GM21515 (cell line): ENCODE results near the gene TCF21.
"Not testable (repeated sequence)": the region's sequence is repeated elsewhere in the genome, so short reads cannot be mapped to it uniquely, and the experiment has no call there.

ENCODE experiments used
- ATAC-seq: cut with Tn5 transposase; IDR thresholded peaks from one replicate; pipeline ENCODE4 v1.9.1; 2021; ENCODE audit not compliant: unreplicated experiment

The TCF21 gene

GRCh38 chr6:133888929-133889556, at the start of gene TCF21:
Gene TCF21, plus strand, starts transcription at chr6:133889113. Its CDS starts 285 bp downstream, at chr6:133889398.
- ATAC-seq = no peak

- no peak for ATAC-seq
These were observed 47.7 kb upstream of the TCF21 start for GRCh38 chr6:133841176-133841575.

GRCh38 chr6:133843098-133843497, 45.8 kb upstream of the TCF21 start:
- ATAC-seq = no peak

GRCh38 chr6:133844709-133845108, 44.2 kb upstream of the TCF21 start:
- no peak for ATAC-seq

GRCh38 chr6:133854041-133854363, 34.9 kb upstream of the TCF21 start:
- ATAC-seq = no peak

- no peak for ATAC-seq
These were observed 34.3 kb upstream of the TCF21 start for GRCh38 chr6:133854364-133855275.

DNA sequence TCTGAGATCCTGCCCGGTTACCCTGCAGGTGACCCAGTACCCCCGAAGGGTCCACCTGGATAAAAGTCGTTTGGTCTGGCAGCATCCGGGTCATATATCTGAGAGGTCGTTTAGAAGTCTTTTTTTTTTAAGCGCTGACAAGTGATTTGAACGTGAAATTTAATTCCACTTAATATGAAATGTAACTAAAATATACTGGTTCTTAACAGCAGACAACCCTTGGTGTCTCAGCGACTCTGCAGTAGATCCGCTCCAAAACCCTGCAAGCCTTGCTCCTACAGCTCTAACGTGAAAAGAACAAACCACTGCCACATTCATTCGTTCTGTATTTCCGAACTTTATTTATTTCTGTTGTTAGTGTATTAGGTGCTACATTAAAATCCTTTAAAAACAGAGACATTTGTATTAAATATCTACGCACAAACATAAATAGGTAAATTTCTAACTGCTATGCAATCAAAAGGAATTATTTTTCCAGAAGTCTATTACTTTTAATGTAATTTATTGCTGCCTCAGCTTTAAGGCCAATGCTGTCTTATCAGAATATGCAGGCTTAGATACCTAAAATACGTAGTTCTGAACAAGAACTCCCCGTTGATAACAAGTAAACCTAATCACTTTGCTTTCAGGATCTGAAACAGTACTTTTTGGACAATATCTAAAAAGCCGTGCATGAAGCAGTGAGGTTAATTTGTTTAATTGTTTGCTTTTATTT, 33.5 kb upstream of the TCF21 start:
- no peak for ATAC-seq

- no peak for ATAC-seq
These were observed 32.9 kb upstream of the TCF21 start for GRCh38 chr6:133855991-133856370.

DNA sequence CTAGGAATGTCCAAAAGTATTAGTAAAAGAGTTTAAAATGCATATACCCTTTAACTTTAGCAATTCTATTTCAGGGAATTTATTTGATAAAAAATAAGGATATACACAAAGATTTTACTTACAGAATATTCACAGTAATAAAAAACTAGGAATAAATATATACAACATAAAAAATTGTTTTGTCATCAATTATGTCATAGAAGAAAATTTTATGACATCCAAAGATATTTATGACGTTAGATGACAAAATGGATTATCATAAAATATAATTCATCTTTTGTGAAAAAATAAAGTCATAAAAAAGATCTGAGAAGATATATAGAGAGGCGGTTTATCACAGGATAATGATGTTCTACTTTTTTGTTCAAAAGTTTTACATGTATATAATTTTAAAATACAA, 32.0 kb upstream of the TCF21 start:
- ATAC-seq = no peak

- ATAC-seq = no peak
These were observed 31.2 kb upstream of the TCF21 start for GRCh38 chr6:133857696-133858095.

DNA sequence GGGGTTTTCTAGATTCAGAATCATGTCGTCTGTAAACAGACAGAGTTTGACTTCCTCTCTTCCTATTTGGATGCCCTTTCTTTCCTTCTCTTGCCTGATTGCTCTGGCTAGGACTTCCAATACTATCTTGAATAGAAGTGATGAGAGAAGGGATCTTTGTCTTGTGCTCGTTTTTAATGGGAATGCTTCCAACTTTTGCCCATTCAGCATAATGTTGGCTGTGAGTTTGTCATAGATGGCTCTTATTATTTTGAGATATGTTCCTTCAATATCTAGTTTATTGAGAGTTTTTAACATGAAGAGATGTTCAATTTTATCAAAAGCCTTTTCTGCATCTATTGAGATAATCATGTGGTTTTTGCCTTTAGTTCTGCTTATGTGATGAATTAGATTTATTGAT, 27.6 kb upstream of the TCF21 start:
- ATAC-seq = not testable (repeated sequence)

- ATAC-seq = no peak
These were observed 25.7 kb upstream of the TCF21 start for GRCh38 chr6:133863228-133863627.

DNA sequence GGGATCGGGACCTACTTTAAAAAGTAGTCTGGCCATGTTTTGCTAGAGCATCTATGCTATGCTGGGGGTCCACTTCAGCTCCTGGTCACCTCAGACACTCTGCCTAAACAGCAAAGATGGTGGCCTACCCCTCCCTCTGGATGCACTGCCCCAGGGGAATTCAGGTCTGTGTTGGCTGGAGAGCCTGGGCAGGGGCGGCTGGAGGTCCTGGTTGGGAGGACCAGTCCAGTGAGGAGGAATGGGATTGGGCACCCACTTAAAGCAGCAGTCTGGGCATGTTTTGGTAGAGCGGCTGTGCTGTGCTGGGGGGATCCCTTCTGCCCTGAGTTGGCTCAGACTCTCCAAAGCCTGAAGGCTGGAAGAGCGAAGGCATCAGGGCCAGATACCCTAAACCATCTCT, 23.2 kb upstream of the TCF21 start:
- no peak for ATAC-seq

- no peak for ATAC-seq
These were observed 17.8 kb upstream of the TCF21 start for GRCh38 chr6:133871131-133871530.

- no peak for ATAC-seq
These were observed 15.4 kb upstream of the TCF21 start for GRCh38 chr6:133873538-133873937.

GRCh38 chr6:133877116-133877515, 11.8 kb upstream of the TCF21 start:
- no peak for ATAC-seq

DNA sequence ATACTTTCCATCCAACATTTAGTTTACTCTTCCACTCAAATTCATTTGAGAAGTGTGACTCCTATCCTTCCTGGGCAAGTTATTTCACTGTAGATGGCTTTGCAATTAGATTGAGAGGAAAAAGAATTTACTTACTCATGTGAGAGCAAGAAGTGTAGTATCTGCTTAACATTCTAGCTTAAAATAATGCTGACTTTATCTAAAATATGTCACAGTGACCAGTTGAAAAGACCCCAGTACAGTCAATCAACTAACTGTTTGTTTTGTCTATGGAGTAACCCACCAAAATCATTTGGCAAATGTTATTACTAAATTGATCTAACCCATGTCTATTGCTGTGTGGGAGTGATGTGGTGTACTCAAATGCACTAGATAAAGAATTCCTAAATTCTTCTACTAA, 8.9 kb upstream of the TCF21 start:
- ATAC-seq = no peak

DNA sequence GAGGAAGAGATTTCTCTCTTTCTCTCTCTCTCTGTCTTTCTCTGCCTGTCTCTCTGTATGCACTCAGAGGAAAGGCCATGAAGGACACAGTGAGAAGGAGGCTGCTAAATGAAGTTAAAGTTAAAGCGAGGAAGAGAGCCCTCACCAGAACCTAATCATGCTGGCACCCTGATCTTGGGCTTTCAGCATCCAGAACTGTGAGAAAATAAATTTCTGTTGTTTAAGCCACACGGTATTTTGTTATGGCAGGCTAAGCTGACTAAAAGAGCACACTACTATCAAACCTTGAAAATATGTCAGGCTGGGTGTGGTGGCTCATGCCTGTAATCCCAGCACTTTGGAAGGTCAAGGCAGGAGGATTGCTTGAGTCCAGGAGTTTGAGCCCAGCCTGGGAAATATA, 8.0 kb upstream of the TCF21 start:
- no peak for ATAC-seq

- no peak for ATAC-seq
These were observed 2.7 kb upstream of the TCF21 start for GRCh38 chr6:133886104-133886775.

DNA sequence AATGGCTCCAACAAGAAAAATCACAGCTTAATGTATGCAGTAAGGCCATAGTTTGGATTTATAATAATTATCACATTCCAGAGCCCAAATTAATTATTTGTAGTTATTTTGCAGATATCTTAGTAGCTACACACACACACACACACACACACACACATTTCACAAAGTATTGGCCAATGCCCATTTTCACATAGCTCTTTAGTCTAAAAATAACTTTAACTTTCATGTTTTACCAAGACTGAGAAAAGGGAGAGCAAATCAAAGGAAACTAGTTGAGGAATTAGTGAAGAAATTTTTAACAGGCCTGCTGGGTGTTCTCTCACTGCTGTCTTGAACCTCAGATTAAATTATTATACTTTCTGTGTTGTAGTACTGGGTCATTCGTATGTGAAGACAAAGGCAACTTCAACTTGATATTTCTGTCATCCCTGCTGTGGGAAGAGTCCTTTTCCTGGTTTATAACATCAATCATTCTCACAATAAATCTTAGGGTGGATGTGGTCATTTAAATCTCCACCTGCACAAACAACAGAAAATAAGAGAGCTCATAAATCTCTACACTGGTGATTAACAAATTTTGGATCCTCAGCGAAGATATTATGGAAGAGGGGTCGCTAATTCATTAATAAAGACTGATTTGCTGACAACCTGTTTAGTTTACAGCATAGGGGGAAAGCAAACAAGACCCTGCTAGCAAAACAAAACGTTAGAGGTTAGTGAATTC, 1.6 kb upstream of the TCF21 start:
- no peak for ATAC-seq

- ATAC-seq = no peak
These were observed 1.1 kb upstream of the TCF21 start for GRCh38 chr6:133887880-133888230.
